GM23338 (cell line): ENCODE results near the gene STK33. TPM values are rescaled to one million over a fixed set of nuclear protein-coding genes. Genes with fewer than 3 reads are reported as not detected.

Experiments
- ATAC-seq: fragments of 200-7000 bp; cut with Tn5 transposase; 3 replicates; pipeline ENCODE4 v1.9.1; 2020
- DNase-seq: peaks from one replicate; pipeline ENCODE4 v3.0.0-alpha.2; 2015; ENCODE audit warnings: low spot score
- H2AFZ ChIP-seq: fragments of 200-600 bp; sonication (generic); 2 replicates; pipeline ENCODE4 v1.8.0; 2016; ENCODE audit warnings: antibody characterized with exemption, mild to moderate bottlenecking, moderate library complexity
- H3F3A ChIP-seq: fragments of 200-600 bp; sonication (generic); replicated peaks from 2 replicates; pipeline ENCODE4 v1.8.0; 2017; ENCODE audit warnings: antibody characterized with exemption, mixed run types, low read depth
- H3K27ac ChIP-seq: fragments of 200-600 bp; sonication (generic); 2 replicates; pipeline ENCODE4 v1.6.1; 2016; ENCODE audit warnings: low read depth
- H3K27me3 ChIP-seq: fragments of 200-600 bp; sonication (generic); 2 replicates; pipeline ENCODE4 v1.8.0; 2016; ENCODE audit warnings: mild to moderate bottlenecking, mixed run types, moderate library complexity; ENCODE audit not compliant: insufficient read depth
- H3K36me3 ChIP-seq: fragments of 200-600 bp; sonication (generic); 2 replicates; pipeline ENCODE4 v1.8.0; 2016; ENCODE audit warnings: mild to moderate bottlenecking; ENCODE audit not compliant: insufficient read depth
- H3K4me1 ChIP-seq: fragments of 200-600 bp; sonication (generic); 2 replicates; pipeline ENCODE4 v1.8.0; 2016; ENCODE audit warnings: mild to moderate bottlenecking, moderate library complexity; ENCODE audit not compliant: insufficient read depth
- H3K4me2 ChIP-seq: fragments of 200-600 bp; sonication (generic); 2 replicates; pipeline ENCODE4 v1.7.1; 2017; ENCODE audit warnings: mixed run types
- H3K4me3 ChIP-seq: fragments of 200-600 bp; sonication (generic); 2 replicates; pipeline ENCODE4 v1.6.1; 2016; ENCODE audit warnings: mixed run types
- H3K79me2 ChIP-seq: fragments of 200-600 bp; sonication (generic); replicated peaks from 2 replicates; pipeline ENCODE4 v1.8.0; 2017; ENCODE audit warnings: mild to moderate bottlenecking; ENCODE audit not compliant: insufficient read depth
- H3K9me2 ChIP-seq: fragments of 200-600 bp; sonication (generic); 2 replicates; pipeline ENCODE4 v1.8.0; 2017; ENCODE audit not compliant: insufficient read depth
- H4K20me1 ChIP-seq: fragments of 200-600 bp; sonication (generic); replicated peaks from 2 replicates; pipeline ENCODE4 v1.8.0; 2017; ENCODE audit warnings: mild to moderate bottlenecking; ENCODE audit not compliant: insufficient read depth
- H3K27ac Mint-ChIP-seq: 2 replicates; pipeline ENCODE4 v1.8.0; 2020; ENCODE audit warnings: inconsistent platforms, mild to moderate bottlenecking, moderate library complexity, mixed read lengths
- H3K27me3 Mint-ChIP-seq: 3 replicates; pipeline ENCODE4 v1.8.0; 2022; ENCODE audit warnings: low read depth, mild to moderate bottlenecking, moderate library complexity, mixed read lengths, inconsistent platforms; ENCODE audit not compliant: insufficient read depth, poor library complexity
- H3K36me3 Mint-ChIP-seq: 3 replicates; pipeline ENCODE4 v1.8.0; 2021; ENCODE audit warnings: low read depth, mild to moderate bottlenecking, inconsistent platforms, moderate library complexity, mixed read lengths
- H3K4me1 Mint-ChIP-seq: 3 replicates; pipeline ENCODE4 v1.8.0; 2020; ENCODE audit warnings: mild to moderate bottlenecking, inconsistent platforms, mixed read lengths
- H3K4me3 Mint-ChIP-seq: 3 replicates; pipeline ENCODE4 v1.8.0; 2021; ENCODE audit warnings: moderate library complexity, mild to moderate bottlenecking, inconsistent platforms, mixed read lengths
- H3K9me3 Mint-ChIP-seq: 3 replicates; pipeline ENCODE4 v1.8.0; 2020; ENCODE audit warnings: moderate library complexity, mild to moderate bottlenecking, inconsistent platforms, mixed read lengths
- EZH2 ChIP-seq: fragments of 200-600 bp; sonication (generic); IDR thresholded peaks from one replicate; pipeline ENCODE4 v1.8.0; 2017; ENCODE audit warnings: antibody characterized with exemption, mild to moderate bottlenecking, low read depth; ENCODE audit not compliant: unreplicated experiment
- JUNB ChIP-seq: IDR thresholded peaks from one replicate; pipeline ENCODE4 v1.6.1; 2016; ENCODE audit warnings: antibody characterized with exemption; ENCODE audit not compliant: unreplicated experiment
- NANOG ChIP-seq: IDR thresholded peaks from 2 replicates; pipeline ENCODE4 v1.6.1; 2016; ENCODE audit warnings: antibody characterized with exemption, borderline replicate concordance
- POLR2AphosphoS5 ChIP-seq: IDR thresholded peaks from 2 replicates; pipeline ENCODE4 v1.6.1; 2016; ENCODE audit warnings: antibody characterized with exemption, low read depth
- STAT1 ChIP-seq: IDR thresholded peaks from one replicate; pipeline ENCODE4 v1.6.1; 2016; ENCODE audit warnings: antibody characterized with exemption; ENCODE audit not compliant: unreplicated experiment
- ZNF331 ChIP-seq: fragments of 250-450 bp; sonication (Bioruptor Pico); IDR thresholded peaks from 2 replicates; pipeline ENCODE4 v1.5.0; 2020; ENCODE audit warnings: low read depth, mild to moderate bottlenecking, moderate library complexity
- polyA plus RNA-seq: library from polyadenylated mRNA; unstranded; fragments of >200 nt; fragmentation: Nextera tagmentation; extraction: Ambion mirVana; gene quantifications from 2 replicates; pipeline ENCODE4 v1.2.1, GENCODE V29; 2016
- total RNA-seq: library from RNA; depleted of rRNA; stranded (reverse); fragments of >200 nt; shearing (Covaris generic); gene quantifications from 2 replicates; pipeline ENCODE4 v1.2.3, GENCODE V29; 2014
- TF ChIP-seq, protein P1 (sequence below): fragments of 250-450 bp; sonication (Bioruptor Pico); IDR thresholded peaks from 2 replicates; pipeline ENCODE4 v1.5.0; 2020; ENCODE audit warnings: mild to moderate bottlenecking, moderate library complexity
- TF ChIP-seq, protein P2 (sequence below): IDR thresholded peaks from 2 replicates; pipeline ENCODE4 v1.6.1; 2016; ENCODE audit warnings: antibody characterized with exemption

STK33 gene
- total and polyA plus RNA-seq, 2 experiments from 2014 or later = 17.2 to 18.2 TPM

DNA sequence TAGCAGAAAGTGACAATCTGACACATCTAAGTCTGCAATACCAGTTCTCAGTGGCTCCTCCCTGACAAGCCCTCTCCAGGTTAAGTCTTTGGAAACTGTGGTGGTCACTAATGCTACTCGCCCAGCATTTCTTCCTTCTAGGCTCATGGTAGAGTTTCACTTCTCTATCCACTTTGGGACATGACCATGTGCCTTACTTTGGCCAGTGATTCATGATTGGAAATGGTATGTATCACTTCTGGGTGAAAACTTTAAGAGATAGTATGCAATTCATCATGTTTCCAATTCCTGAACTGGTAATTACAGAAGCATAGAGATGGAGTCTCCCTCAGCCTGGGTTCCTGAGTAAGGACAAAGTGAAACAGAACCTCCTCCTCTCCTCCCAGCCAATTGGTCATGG lies 178.8 kb downstream of the STK33 start (continued):
- TF ChIP-seq, protein P1, sequence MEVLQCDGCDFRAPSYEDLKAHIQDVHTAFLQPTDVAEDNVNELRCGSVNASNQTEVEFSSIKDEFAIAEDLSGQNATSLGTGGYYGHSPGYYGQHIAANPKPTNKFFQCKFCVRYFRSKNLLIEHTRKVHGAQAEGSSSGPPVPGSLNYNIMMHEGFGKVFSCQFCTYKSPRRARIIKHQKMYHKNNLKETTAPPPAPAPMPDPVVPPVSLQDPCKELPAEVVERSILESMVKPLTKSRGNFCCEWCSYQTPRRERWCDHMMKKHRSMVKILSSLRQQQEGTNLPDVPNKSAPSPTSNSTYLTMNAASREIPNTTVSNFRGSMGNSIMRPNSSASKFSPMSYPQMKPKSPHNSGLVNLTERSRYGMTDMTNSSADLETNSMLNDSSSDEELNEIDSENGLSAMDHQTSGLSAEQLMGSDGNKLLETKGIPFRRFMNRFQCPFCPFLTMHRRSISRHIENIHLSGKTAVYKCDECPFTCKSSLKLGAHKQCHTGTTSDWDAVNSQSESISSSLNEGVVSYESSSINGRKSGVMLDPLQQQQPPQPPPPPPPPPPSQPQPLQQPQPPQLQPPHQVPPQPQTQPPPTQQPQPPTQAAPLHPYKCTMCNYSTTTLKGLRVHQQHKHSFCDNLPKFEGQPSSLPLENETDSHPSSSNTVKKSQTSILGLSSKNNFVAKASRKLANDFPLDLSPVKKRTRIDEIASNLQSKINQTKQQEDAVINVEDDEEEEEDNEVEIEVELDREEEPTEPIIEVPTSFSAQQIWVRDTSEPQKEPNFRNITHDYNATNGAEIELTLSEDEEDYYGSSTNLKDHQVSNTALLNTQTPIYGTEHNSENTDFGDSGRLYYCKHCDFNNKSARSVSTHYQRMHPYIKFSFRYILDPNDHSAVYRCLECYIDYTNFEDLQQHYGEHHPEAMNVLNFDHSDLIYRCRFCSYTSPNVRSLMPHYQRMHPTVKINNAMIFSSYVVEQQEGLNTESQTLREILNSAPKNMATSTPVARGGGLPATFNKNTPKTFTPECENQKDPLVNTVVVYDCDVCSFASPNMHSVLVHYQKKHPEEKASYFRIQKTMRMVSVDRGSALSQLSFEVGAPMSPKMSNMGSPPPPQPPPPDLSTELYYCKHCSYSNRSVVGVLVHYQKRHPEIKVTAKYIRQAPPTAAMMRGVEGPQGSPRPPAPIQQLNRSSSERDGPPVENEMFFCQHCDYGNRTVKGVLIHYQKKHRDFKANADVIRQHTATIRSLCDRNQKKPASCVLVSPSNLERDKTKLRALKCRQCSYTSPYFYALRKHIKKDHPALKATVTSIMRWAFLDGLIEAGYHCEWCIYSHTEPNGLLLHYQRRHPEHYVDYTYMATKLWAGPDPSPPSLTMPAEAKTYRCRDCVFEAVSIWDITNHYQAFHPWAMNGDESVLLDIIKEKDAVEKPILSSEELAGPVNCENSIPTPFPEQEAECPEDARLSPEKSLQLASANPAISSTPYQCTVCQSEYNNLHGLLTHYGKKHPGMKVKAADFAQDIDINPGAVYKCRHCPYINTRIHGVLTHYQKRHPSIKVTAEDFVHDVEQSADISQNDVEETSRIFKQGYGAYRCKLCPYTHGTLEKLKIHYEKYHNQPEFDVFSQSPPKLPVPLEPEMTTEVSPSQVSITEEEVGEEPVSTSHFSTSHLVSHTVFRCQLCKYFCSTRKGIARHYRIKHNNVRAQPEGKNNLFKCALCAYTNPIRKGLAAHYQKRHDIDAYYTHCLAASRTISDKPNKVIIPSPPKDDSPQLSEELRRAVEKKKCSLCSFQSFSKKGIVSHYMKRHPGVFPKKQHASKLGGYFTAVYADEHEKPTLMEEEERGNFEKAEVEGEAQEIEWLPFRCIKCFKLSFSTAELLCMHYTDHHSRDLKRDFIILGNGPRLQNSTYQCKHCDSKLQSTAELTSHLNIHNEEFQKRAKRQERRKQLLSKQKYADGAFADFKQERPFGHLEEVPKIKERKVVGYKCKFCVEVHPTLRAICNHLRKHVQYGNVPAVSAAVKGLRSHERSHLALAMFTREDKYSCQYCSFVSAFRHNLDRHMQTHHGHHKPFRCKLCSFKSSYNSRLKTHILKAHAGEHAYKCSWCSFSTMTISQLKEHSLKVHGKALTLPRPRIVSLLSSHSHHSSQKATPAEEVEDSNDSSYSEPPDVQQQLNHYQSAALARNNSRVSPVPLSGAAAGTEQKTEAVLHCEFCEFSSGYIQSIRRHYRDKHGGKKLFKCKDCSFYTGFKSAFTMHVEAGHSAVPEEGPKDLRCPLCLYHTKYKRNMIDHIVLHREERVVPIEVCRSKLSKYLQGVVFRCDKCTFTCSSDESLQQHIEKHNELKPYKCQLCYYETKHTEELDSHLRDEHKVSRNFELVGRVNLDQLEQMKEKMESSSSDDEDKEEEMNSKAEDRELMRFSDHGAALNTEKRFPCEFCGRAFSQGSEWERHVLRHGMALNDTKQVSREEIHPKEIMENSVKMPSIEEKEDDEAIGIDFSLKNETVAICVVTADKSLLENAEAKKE (CRISPR knock-in tag) = no peak
- TF ChIP-seq ZNF331 (CRISPR knock-in tag) (no peak), POLR2AphosphoS5 (no peak), STAT1 (no peak), NANOG (no peak), EZH2 (no peak), JUNB (no peak)
- TF ChIP-seq, protein P2, sequence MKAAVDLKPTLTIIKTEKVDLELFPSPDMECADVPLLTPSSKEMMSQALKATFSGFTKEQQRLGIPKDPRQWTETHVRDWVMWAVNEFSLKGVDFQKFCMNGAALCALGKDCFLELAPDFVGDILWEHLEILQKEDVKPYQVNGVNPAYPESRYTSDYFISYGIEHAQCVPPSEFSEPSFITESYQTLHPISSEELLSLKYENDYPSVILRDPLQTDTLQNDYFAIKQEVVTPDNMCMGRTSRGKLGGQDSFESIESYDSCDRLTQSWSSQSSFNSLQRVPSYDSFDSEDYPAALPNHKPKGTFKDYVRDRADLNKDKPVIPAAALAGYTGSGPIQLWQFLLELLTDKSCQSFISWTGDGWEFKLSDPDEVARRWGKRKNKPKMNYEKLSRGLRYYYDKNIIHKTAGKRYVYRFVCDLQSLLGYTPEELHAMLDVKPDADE = no peak

DNA sequence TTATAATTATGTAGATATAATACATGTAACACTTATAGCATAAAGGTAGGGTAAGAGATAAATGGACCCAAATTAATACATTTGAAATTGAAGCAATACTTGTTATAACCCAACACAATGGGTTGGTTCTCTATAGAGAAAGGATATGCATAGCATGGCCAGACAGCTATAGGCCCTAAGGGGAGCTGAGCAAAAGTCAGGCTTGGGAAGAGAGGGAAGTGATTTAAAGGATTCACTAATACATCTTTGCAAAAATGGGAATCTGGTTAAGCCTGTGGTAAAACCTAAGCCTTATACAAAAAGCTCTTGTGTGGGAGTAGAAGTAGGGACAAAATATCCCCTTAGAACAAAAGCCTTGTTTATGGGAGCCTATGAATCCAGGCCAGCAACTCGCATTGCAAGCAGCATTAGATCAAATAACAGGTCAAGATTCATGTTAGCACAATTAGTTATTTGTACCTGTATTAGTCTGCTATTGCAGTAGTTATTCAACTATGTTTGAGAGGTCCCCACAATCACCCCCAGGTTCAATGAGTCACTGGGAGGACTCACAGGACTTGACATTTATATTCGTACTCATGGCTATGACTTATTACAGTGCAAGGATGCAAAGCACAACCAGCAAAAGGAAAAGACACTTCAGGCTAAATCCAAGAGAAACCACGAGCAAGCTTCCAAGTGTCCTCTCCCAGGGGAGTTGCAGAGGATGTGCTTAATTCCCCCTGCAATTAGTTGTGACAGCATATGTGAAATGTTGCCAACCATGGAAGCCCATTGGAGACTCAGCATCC lies 185.7 kb downstream of the STK33 start:
- H3K4me3 Mint-ChIP-seq = no peak overlapping the region
- H3K27me3 ChIP-seq = no peaks in the 10 kb centered on the region
- H3K4me3 ChIP-seq = no peak overlapping the region
- H3K27me3 Mint-ChIP-seq = peaks cover 2% of the 10 kb centered on the region
- no peaks in the 10 kb centered on the region for H3K36me3 ChIP-seq
- no peaks in the 10 kb centered on the region for H3K4me1 Mint-ChIP-seq
- DNase-seq (no peak), ATAC-seq (no peak)
- TF ChIP-seq, protein P1 (CRISPR knock-in tag) = no peak
- TF ChIP-seq JUNB = no peak
- H3K79me2 ChIP-seq = no peaks in the 10 kb centered on the region
- H3K9me2 ChIP-seq = no peaks in the 10 kb centered on the region
- no peak overlapping the region for H3K27ac Mint-ChIP-seq
- no peaks in the 10 kb centered on the region for H4K20me1 ChIP-seq
- no peak overlapping the region for H3K4me2 ChIP-seq
- no peak overlapping the region for H2AFZ ChIP-seq
- no peaks in the 10 kb centered on the region for H3F3A ChIP-seq
- H3K4me1 ChIP-seq = no peaks in the 10 kb centered on the region
- no peak overlapping the region for H3K27ac ChIP-seq
- peaks cover 12% of the 10 kb centered on the region; the same call in 2 of the 3 replicates for H3K9me3 Mint-ChIP-seq
- peaks cover 5% of the 10 kb centered on the region; the same call in 2 of the 3 replicates for H3K36me3 Mint-ChIP-seq
